Astrocyte (in vitro differentiated cells and primary cell): ENCODE data around the gene PPP2R3C.

Source experiments
- EZH2 ChIP-seq: IDR thresholded peaks from 2 replicates; pipeline ENCODE4 v1.6.1; 2012; ENCODE audit warnings: mild to moderate bottlenecking, low read length, inconsistent platforms; ENCODE audit not compliant: insufficient read depth
- TF ChIP-seq, protein P1 (sequence below): IDR thresholded peaks from 2 replicates; pipeline ENCODE4 v1.5.1; 2011; ENCODE audit warnings: low read depth, mild to moderate bottlenecking, inconsistent platforms, low read length, moderate library complexity; ENCODE audit not compliant: insufficient read depth

DNA sequence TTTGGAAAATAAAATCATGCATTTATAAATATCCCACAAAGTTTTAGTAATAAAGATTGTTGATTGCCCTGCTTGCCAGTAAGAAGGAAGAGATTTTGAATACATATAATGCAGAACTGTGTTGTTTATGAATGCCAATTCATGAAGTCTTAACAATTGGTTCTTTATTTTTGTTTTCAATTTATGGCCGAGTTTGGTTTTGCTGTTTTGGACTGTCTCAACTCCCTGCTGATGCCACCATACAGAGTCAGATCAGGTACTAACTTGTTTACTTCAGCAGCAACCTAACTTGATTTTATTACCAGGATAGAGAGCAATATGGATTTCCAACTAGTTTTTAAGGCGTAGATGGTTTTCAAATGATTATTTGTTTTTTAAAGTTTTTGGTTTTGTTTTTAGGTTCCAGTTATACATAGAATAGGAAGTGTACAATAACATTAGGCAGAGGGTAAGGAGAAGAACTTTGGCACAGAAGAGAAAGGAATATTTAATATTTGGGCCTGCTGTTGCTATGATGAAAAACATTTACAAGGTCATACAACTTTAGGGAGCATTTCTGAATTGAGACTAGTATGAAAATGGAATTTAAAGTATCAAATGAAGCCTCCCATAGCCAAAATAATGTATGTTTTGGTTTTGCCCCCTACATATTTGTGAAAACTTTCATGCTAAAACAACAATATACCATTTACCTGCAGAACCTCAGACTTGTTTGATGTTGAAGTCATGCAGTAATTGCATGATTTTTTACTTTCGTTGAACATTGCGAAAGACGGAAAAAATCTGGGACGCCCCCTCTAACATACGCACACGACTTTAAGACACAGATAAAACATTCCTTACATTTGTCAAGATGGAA lies 76.6 kb downstream of the PPP2R3C start:
- TF ChIP-seq, protein P1, sequence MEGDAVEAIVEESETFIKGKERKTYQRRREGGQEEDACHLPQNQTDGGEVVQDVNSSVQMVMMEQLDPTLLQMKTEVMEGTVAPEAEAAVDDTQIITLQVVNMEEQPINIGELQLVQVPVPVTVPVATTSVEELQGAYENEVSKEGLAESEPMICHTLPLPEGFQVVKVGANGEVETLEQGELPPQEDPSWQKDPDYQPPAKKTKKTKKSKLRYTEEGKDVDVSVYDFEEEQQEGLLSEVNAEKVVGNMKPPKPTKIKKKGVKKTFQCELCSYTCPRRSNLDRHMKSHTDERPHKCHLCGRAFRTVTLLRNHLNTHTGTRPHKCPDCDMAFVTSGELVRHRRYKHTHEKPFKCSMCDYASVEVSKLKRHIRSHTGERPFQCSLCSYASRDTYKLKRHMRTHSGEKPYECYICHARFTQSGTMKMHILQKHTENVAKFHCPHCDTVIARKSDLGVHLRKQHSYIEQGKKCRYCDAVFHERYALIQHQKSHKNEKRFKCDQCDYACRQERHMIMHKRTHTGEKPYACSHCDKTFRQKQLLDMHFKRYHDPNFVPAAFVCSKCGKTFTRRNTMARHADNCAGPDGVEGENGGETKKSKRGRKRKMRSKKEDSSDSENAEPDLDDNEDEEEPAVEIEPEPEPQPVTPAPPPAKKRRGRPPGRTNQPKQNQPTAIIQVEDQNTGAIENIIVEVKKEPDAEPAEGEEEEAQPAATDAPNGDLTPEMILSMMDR: no peak
- TF ChIP-seq EZH2: no peak
